ENCODE data around the gene FAM13A. TPM values are rescaled to one million over a fixed set of nuclear protein-coding genes. Genes with fewer than 3 reads are reported as not detected.

The FAM13A gene
- total and polyA plus RNA-seq, 2 donors (not counting 1 experiment from before 2014, with no cell fraction given) = 0.51 to 2.1 TPM

DNA sequence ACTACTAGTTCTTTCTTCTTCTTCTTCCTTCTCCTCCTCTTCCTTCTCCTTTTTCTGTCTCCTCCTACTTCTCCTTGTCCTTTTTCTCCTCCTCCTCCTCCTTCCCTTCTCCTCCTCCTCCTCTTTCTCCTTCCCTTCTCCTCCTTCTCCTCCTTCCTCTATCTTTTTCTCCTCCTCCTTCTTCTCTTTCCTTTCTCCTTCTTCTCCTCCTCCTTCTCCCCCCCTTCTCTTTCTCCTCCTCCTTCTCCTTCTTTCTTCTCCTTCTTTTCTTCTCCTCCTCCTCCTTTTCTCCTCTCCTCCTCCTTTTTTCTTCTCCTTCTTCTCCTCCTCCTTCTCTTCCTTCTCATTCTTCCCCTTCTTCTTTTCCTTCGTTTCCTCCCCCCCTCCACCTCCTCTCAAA is 337.6 kb downstream of the FAM13A start:
- H3K4me3 Mint-ChIP-seq = no peak overlapping the region
- WGBS (ENCODE audit: insufficient coverage) = no CpG with 5 or more reads among the region's 1 CpG
- CTCF ChIA-PET = no interaction called here

DNA sequence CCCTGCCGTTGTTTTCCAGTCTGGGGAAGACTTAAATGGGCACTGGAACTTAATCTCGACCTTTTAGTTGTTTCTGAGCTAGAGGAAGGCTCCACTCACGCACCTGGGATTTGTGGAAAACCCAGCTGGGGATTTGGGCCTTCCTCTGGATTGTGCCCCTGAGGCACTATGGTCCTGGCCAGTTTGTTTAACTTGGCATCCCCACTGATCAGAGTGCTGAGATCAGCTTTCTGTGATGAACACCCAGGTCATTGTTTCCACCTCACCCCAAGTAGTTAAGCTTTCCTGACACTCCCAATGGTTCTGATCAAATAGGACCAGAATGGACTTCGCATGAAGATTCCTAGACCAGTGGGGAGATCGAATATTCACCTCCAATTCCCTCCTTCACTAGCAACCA is 338.9 kb downstream of the FAM13A start:
- no peak for DNase-seq
- no peaks in the 10 kb centered on the region for H4K20me1 ChIP-seq (ENCODE audit: control insufficient read depth, insufficient read depth, low read length, poor library complexity, severe bottlenecking)
- CTCF ChIA-PET = no interaction called here
- peaks cover 4 to 14% (median 5%) of the 10 kb centered on the region in 3 donors for H3K9me3 ChIP-seq (ENCODE audit: control extremely low read depth in 1 of 3, control insufficient read depth in 2 of 3, insufficient read depth in 1 of 3, low read length in 2 of 3)
- H3K79me2 ChIP-seq (ENCODE audit: control insufficient read depth, insufficient read depth, low read length) = no peaks in the 10 kb centered on the region
- Mint-ChIP-seq H3K27me3 (no peaks in the 10 kb centered on the region), H3K9me3 (ENCODE audit: insufficient read depth) (peaks cover 5% of the 10 kb centered on the region), H3K4me1 (no peaks in the 10 kb centered on the region), H3K4me3 (no peak overlapping the region), H3K27ac (no peak overlapping the region)
- H3K4me3 ChIP-seq (ENCODE audit: control extremely low read depth in 1 of 5, extremely low read depth in 1 of 5, insufficient read depth in 1 of 5, low read depth in 2 of 5, low read length in 4 of 5) = no peak overlapping the region
- ATAC-seq (ENCODE audit: low read depth) = no peak
- H3K27me3 ChIP-seq (replicated peaks in 1 of 4; ENCODE audit: control extremely low read depth in 1 of 4, control insufficient read depth in 3 of 4, insufficient read depth in 4 of 4, low read length in 3 of 4) = no peaks in the 10 kb centered on the region
- H3K4me1 ChIP-seq (ENCODE audit: control insufficient read depth in 2 of 2, insufficient read depth in 2 of 2, low read length in 2 of 2) = no peaks in the 10 kb centered on the region
- H3K27ac ChIP-seq (ENCODE audit: low read length in 2 of 2) = no peak overlapping the region
- POLR2A ChIA-PET = no interaction called here
- H3K36me3 ChIP-seq (replicated peaks in 1 of 2; ENCODE audit: control extremely low read depth in 1 of 2, control insufficient read depth in 1 of 2, extremely low read depth in 1 of 2, insufficient read depth in 2 of 2, low read length in 1 of 2) = peaks cover 17 to 60% of the 10 kb centered on the region in 2 experiments
- H3K4me2 ChIP-seq (replicated peaks; ENCODE audit: low read depth, low read length, poor library complexity, severe bottlenecking) = no peak overlapping the region
- no peak overlapping the region for H2AFZ ChIP-seq (ENCODE audit: insufficient read depth, low read depth, low read length, poor library complexity, severe bottlenecking)
- WGBS (ENCODE audit: insufficient coverage) = 95% methylated on average over 3 of the region's 5 CpGs
- intact Hi-C loops (cut with micrococcal nuclease) = no loop called here
- H3K9ac ChIP-seq (ENCODE audit: low read length) = no peak overlapping the region
- no peak for TF ChIP-seq EZH2 (IDR thresholded peaks at IDR 0.05; ENCODE audit: borderline replicate concordance, insufficient read depth, low read depth, low read length, poor library complexity, severe bottlenecking)
- TF ChIP-seq, protein P1, sequence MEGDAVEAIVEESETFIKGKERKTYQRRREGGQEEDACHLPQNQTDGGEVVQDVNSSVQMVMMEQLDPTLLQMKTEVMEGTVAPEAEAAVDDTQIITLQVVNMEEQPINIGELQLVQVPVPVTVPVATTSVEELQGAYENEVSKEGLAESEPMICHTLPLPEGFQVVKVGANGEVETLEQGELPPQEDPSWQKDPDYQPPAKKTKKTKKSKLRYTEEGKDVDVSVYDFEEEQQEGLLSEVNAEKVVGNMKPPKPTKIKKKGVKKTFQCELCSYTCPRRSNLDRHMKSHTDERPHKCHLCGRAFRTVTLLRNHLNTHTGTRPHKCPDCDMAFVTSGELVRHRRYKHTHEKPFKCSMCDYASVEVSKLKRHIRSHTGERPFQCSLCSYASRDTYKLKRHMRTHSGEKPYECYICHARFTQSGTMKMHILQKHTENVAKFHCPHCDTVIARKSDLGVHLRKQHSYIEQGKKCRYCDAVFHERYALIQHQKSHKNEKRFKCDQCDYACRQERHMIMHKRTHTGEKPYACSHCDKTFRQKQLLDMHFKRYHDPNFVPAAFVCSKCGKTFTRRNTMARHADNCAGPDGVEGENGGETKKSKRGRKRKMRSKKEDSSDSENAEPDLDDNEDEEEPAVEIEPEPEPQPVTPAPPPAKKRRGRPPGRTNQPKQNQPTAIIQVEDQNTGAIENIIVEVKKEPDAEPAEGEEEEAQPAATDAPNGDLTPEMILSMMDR (IDR thresholded peaks at IDR 0.05) = no peak

More for the DNA sequence above, 337.6 kb downstream of the FAM13A start:
- H3K27me3 Mint-ChIP-seq = no peaks in the 10 kb centered on the region
- H3K27ac Mint-ChIP-seq = no peak overlapping the region
- no peak overlapping the region for H3K9ac ChIP-seq (ENCODE audit: low read length)
- no peak overlapping the region for H3K4me3 ChIP-seq (ENCODE audit: control extremely low read depth in 1 of 5, extremely low read depth in 1 of 5, insufficient read depth in 1 of 5, low read depth in 2 of 5, low read length in 4 of 5)
- peaks cover 4 to 14% (median 5%) of the 10 kb centered on the region in 3 donors for H3K9me3 ChIP-seq (ENCODE audit: control extremely low read depth in 1 of 3, control insufficient read depth in 2 of 3, insufficient read depth in 1 of 3, low read length in 2 of 3)
- peaks cover 5% of the 10 kb centered on the region for H3K9me3 Mint-ChIP-seq (ENCODE audit: insufficient read depth)
- H3K27me3 ChIP-seq (replicated peaks in 1 of 4; ENCODE audit: control extremely low read depth in 1 of 4, control insufficient read depth in 3 of 4, insufficient read depth in 4 of 4, low read length in 3 of 4) = no peaks in the 10 kb centered on the region
- POLR2A ChIA-PET = no interaction called here
- H3K4me2 ChIP-seq (replicated peaks; ENCODE audit: low read depth, low read length, poor library complexity, severe bottlenecking) = no peak overlapping the region
- H3K4me1 ChIP-seq (ENCODE audit: control insufficient read depth in 2 of 2, insufficient read depth in 2 of 2, low read length in 2 of 2) = no peaks in the 10 kb centered on the region
- H3K36me3 ChIP-seq (replicated peaks in 1 of 2; ENCODE audit: control extremely low read depth in 1 of 2, control insufficient read depth in 1 of 2, extremely low read depth in 1 of 2, insufficient read depth in 2 of 2, low read length in 1 of 2) = peaks cover 19 to 69% of the 10 kb centered on the region in 2 experiments
- no peak overlapping the region for H2AFZ ChIP-seq (ENCODE audit: insufficient read depth, low read depth, low read length, poor library complexity, severe bottlenecking)
- H4K20me1 ChIP-seq (ENCODE audit: control insufficient read depth, insufficient read depth, low read length, poor library complexity, severe bottlenecking) = no peaks in the 10 kb centered on the region
- no peaks in the 10 kb centered on the region for H3K79me2 ChIP-seq (ENCODE audit: control insufficient read depth, insufficient read depth, low read length)
- no peak for TF ChIP-seq EZH2 (IDR thresholded peaks at IDR 0.05; ENCODE audit: borderline replicate concordance, insufficient read depth, low read depth, low read length, poor library complexity, severe bottlenecking)
- TF ChIP-seq, protein P1 (IDR thresholded peaks at IDR 0.05) = no peak
- ATAC-seq (ENCODE audit: low read depth) = no peak
- DNase-seq = no peak
- intact Hi-C loops (cut with micrococcal nuclease) = no loop called here
- no peak overlapping the region for H3K27ac ChIP-seq (ENCODE audit: low read length in 2 of 2)
- no peaks in the 10 kb centered on the region for H3K4me1 Mint-ChIP-seq
